ELR (cell line): ENCODE results near the gene RNF215.
A peak's percentile ranks its signal among the peaks of the same experiment; 100 is the strongest.

ENCODE experiments used
- DNase-seq: peaks from one replicate; pipeline ENCODE4 v3.0.0-alpha.2; 2015; ENCODE audit warnings: low read depth

The RNF215 gene

DNA sequence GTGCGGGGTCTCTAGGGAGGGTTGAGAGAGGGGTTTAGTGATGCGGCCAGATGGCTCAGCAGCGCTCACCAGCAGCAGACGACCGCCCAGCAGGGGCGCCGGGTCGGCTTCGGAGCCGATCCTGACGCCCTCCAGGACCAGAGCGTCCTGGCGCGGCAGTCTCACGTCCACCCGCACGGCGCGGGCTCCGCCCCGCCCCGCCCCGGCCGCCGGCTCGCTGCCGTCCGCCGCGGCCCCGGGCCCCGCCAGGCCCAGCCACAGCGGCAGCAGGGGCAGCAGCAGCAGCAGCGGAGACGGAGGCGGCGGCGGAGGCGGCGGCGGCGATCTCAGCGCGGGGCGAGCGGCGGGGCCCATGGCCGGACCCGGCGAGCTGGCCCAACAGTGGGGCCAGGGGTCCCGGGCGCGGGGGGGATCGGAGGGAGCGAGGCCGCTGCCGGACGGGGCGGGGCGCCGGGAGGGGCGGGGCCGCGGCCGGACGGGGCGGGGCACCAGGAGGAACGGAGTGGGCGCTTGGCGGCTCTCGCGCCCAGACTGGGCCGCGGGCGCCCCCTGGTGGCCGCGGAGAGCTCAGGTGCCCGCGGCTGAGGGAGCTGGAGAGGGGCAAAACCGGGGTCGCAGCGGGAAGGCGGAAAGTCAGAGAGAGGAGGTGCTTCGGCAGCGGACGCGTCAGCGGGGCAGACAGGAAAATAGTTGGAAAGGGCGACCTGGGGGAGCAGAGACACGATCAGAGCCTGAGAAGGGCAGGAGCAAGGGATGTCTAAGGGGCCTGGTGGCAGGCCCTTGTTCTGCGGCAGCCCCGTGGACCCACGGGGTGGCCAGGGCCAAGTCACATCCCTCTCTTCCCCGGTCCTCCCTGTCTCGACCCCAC, at the start of gene RNF215:
Gene RNF215 (minus strand): TSS at position 452 of the 868 bp plus-strand sequence. CDS start 98 bp downstream, at position 354.
- DNase-seq, result peak; percentile 80

DNA sequence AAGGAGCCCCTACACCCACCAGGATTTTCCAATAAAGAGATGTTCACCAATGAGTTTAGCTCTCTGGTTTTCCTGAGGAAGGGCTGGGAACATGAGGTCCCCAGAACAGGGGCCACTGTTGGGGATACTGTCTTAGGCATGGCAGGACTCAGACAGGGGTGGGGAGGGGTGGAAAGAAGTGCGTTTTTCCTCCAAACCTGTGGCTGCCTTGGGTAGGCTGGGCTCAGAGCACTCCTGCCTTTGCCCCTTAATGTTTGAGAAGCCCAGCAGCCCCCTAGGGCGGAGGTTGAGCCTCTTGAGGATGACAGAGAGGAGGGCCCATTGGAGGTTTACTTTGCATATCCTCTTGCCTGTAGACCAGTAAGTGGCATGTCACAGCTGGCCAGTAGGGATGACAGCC, 49.0 kb upstream of the RNF215 start:
- no peak for DNase-seq

DNA sequence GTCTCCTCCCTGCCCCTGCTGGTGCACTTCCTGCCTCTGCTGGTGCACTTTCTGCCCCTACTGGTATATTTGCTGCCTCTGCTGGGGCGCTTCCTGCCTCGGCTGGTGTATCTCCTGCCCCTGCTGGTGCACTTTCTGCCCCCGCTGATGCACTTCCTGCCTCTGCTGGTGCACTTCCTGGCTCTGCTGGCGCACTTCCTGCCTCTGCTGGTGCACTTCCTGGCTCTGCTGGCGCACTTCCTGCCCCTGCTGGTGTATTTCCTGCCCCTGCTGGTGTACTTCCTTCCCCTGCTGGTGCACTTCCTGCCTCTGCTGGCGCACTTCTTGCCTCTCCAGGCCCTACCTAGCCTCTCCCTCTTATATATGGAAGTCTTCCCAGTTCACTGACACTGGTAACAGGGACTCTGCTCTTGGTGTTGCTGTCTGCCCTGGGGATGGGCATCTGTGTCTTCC, 48.5 kb upstream of the RNF215 start:
- DNase-seq, result no peak

DNA sequence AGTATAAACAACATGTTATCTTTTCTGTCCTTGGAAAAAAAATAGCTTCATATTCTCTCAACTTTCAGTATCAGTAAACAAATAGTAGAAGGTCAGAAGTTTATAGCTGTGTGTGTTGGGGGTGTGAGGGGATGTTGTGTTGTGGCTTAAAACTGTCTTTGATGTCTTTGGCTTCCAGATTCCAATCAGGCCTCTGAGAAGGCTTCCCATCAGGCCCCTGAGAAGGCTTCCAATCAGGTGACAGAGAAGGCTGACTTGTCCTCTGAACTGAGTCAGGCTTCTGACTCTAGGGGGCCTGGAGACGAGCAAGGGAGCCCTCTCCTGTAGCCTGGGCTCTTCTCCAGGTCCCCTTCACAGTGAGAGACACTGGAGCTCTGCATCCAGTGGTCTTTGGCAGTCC, 47.6 kb upstream of the RNF215 start:
- no peak for DNase-seq

DNA sequence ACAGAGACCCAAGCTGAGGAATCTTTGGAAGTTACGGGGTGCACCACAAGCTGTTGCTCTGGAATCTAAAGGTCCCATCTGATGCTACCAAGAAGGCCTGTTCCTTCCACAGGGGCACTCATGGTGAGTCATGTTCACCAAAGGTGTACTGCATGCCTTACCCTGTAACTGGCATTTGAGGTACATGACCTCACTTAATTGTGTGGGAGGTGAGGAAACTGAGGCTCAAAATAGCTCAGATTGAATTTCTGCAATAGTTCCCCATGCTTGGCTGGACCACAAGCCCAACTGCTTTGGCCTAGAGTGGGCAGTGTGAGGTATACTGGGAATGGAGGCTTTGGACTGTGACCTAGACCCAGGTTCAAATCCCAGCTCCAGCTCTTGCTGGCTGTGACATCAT, 46.6 kb upstream of the RNF215 start:
- DNase-seq, result no peak

DNA sequence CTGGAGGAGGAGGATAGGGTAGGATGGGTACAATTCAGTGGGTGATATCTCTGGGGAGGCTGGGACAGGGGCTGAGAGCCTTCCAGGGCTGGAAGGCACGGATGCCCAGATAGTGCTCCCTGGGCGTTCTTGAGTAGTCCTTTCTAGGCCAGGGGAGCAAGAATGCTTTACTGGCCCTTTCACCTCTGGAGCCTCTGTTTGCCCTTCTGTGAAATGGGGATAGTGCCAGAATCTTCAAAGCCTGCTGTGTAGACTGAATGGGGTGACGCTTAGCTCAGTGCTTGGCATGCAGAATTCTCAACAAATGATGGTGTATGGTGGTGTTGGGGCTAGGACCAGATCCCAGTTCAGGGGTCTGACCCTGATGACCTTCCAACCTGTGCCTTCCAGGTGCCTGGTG, 46.0 kb upstream of the RNF215 start:
- DNase-seq, result no peak

DNA sequence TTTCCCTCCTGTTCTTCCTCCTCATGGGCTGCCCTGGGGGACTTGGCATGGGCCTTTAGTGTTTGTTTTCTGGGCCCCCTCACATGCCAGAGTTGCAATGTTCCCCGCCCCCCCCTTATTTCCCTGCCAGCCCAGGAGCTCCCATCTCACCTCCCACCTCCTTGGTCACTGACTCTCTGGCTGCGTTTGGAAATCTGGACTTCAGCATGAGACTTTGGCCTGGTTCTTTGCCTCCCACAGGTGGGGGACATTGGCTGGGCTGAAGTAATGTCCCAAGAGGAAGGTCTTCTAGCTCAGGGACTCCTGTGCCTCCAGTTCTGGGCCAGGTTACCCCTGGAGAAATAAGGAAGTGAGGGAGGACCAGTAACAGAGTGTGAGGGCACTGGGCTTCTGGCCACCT, 45.3 kb upstream of the RNF215 start:
- DNase-seq, result no peak

DNA sequence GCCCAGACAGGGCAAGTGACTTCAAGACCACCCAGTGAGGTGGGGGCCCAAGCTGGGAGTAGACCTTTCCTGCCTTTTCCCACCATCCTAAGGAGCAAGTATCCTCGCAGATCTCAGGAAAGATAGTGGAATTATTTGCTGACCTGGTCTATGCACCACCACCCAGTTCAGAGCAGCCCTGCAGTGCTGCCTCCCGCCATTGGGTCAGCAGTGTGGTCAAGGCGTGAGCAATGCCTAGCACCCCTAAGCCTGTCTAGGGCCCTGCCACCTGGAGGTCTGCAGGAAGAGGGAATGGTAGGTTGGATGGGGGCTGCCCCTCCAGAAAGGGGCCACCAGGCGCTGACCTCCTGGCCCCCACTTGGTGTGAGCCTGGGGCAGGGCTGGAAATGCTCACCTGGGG, 44.9 kb upstream of the RNF215 start:
- no peak for DNase-seq

DNA sequence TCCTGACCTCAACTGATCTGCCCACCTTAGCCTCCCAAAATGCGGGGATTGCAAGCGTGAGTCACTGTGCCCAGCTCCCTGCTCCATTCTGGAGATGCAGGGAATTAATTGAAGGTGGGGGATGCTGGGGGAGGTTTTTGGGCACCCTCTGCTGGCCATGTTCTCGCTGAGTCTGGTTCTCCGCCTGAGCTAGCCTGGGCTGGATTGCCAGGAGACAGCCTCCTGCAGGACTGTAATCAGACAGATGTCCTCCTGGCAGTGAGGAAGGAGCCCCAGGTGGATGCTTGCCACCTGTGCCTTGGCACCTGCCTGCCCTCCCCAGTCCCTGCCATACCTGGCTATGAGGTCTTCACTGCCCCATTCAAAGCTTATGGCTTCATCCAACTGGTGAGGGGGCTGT, 43.7 kb upstream of the RNF215 start:
- DNase-seq, result no peak

DNA sequence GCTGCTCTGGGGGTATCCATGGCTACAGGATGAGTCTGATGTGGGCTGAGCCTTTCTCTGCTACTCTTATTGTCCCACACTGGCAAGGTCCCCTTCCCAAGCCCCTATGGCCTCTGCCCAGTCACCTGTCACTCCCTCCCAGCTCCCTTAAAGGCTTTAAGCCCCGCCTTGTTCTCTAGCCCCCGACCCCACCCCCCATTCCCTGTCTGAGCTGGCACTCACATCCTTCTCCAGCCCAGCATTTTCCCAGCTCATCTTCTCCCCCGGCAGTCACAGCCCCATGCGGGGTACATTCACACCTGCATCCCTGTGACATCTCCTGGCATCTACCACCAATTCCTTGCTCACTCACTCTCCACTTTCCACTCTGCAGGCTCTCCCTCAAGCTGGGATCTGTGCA, 42.7 kb upstream of the RNF215 start:
- no peak for DNase-seq

DNA sequence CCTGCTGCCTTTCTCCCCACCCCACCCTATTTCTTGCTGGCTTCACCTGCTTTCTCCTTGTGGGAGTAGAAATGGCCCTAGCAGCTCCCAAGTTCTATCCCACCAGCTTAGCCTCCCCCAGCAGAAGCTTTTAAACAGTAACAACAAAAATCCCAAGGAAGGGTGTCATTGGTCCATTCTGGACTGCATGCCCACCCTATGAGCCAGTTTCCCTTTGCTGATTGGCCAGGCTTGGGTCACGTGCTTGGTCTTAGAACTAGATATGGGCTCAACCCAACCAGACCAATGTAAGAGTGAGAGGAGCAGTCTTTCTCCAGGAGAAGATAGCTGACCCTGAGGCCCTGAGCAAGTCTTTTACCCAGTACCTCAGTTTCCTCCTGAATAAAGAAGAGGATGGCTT, 40.7 kb upstream of the RNF215 start:
- DNase-seq, result peak; percentile 32

DNA sequence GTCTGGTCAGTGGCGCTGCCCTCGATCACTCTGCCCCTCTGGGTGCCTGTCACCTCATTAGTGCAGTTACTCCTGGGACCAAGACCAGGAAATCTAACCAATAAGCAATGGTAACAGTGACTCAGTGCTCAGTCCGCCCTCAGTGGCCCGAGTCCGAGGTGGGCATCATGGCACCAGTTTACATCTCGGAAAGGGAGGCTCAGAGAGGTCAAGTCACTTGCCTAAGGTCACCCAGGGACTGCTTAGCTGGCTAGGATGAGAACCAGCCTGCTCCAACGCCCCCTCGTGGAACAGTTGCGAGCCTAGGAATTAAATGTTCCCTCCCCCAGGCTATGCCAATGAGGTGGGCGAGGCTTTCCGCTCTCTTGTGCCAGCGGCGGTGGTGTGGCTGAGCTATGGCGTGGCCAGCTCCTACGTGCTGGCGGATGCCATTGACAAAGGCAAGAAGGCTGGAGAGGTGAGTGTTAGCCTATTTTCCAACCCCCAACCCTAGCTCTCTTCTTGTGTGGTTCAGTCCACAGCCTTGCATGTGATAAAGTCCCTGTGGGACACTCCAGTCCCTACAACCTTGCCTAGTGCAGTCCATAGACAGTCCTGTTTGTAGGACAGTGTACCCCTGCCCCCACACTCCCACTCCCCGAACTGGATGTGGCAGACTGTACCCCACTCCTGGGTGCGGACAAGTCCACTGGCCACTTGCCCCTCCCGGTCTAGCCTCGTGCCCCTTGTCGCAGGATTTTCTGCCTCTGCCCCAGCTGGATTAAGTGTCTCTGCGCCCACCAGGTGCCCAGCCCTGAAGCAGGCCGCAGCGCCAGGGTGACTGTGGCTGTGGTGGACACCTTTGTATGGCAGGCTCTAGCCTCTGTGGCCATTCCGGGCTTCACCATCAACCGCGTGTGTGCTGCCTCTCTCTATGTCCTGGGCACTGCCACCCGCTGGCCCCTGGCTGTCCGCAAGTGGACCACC, 39.5 kb upstream of the RNF215 start:
- DNase-seq, result peak; percentile 88

DNA sequence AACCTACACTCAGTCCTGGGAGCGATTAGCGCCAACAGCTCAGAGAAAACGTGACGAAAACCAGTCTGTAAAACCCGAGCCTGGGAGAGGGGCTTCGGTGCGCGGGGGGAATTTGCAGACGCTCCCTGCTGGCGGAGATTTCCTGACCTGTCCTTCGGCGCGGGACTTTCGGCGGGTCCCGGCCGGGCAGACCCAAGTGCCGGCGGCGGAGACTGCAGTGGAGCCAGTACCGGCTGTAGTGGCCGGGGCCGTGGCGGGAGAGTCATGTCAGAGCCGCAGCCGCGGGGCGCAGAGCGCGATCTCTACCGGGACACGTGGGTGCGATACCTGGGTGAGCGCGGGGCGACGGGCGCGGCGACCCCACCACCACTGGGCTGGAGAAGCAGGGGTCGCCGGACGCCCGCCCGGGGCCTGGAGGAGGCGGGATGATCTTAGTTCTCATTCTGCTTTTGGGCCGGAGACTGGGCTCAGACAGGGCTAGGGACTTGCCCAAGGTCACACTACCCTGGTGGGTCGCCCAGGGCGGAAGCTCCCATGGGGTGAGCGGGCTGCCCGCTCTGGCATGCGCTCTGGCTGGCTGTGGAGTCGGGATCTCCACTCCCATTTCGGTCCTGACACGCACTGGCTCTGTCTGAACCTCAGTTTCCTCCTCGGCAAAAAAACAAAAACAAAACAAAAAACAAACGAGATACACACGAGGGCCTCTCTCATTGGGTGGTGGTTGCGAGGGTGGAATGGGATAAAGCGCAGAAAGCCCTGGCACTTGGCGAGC, 38.6 kb upstream of the RNF215 start, which contains the start of gene MTFP1:
Gene MTFP1 (plus strand): TSS at position 153 of the 772 bp plus-strand sequence. CDS start 112 bp downstream, at position 265.
- peak; percentile 85 for DNase-seq

DNA sequence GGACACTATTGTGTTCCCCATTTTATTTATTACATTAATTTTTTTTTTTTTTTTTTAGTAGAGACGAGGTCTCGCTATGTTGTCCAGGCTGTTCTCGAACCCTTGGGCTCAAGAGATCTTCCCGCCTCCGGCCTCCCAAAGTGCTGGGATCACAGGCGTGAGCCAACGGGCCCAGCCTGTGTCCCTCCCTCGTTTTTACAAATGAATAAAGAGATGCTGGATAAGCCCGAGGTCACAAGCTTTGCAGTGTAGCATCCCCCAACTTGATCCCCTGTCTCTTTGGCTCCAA, 38.1 kb upstream of the RNF215 start:
- DNase-seq, result no peak

DNA sequence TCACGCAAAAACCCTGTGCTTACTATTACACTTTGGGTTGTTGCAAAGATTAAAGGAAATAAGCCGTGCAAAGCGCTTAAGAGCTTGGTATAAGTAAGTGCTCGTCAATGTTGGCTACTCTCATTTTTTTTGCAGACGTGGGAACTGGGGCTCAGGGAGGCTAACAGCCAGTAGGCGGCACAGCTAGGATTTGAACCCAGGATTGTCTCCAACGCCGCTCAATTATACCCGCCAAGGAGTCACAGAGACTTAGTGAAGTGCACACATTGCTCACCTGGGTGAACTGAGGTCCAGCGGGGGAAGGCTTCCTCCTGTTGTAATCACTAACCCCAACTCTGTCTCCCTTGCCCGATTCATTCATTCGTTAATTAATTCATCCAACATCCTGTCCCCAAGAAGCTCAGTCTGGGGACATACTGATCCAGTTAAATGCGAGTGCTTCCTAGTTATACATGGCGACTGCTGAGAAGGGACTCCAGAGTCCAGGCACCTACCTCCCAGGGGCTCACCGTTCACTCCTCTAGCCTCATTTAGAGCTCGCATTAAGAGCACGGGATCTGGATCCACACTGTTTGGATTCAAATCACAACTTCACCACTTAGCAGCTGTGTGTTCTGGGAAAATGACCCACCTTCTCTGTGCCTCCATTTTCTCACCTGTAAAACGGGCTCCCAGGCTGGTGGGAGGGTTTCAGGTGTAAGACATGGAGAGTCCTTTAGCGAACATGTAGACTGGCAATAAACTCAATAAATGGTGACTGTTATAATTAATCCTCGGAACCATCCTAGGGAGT, 37.5 kb upstream of the RNF215 start:
- peak; percentile 45 for DNase-seq

DNA sequence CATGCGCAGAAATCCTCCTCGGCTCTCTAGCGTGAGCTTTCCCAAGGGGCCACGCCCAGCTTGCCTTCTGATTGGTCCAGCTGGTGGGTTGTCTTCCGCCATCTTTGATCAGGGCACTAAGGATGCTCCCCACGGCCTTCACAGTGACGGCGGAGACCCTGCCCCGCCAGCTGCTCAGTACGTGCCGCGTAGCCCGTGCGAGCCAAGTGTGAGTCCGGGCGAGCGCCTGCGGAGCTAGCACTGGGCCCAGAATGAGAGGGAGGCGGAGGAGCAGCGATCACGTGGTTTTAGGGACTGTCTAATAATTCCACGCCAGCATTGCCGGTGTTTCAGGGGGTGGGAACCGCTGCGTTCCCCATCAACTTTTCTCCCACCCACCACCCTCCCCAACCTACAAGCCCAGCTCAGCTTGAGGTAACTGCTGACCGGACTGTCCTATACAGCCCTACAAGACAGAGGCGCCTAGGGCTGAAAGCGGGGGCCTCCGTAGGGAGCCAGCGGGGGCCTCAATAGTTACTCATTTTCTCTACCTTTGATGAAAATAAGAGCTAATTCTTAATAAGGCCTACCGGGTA, 36.8 kb upstream of the RNF215 start:
- peak; percentile 100 for DNase-seq

DNA sequence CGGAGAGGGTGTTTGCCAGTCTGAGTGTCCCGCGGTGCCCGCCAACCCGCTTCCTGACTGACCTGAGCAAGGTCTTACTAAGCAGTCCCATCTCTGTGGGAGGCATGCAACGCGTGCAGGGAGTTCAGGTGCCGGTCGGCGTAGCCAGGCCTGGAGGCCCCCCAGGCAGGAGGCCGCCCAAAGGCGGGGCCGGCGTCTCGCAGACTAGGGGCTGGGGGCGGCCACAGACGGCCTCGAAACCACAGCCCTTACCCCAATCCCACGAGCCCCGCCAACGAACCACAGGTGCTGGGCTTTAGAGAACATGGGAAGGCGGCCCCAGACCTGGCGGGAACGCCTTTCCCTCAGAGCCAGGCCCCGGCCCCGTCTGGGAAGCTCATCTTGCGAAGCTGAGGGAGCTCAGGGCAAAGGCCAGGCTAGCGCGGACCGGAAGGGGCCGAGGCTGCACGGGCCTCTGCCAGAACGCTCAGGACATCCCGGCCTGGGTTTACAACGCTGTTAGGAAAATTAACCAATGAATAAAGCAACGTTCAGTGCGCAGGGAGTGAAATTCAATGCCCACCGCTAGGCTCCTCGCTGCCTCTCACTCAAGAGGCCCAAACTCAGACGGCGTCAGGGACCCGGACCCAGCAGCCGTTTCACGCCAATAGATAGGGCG, 36.2 kb upstream of the RNF215 start:
- no peak for DNase-seq

DNA sequence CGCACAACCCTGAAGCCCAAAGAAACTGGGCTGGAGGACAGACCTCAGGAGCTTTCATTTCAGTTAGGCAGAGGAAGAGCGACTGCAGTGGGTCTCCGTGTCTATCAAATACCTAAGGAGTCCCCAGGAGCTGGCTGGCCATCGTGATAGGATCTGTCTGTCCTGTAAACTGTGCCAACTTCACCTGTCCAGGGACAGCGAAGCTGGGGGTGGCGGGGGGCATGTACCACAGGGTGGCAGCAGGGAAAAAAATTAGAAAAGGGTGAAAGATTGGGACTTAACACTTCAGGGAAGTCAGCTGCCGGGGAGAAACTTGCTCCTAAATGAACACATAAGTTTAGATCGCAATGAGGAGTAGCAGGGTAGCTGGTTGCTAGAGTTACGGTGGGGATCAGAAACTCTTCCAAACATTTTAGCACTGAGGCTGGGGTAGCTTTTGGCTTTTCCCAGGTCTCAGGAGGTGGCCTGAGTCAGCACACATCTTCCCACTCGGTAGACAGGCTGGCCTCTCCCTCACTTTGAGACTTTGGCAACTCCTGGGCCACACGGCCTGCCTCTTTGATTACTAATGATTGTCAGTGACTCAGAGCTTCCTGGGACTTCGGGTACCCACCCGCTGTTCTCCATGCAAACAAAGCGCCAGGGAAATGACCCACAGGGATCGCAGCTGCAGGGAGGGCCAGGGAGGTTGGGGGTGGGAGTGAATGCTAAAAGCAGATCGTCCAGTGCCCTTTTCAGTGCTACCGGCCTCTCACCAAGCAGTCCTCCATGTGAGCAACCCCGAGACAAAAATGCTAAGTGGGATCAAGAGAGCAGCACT, 35.5 kb upstream of the RNF215 start:
- peak; percentile 99 for DNase-seq

DNA sequence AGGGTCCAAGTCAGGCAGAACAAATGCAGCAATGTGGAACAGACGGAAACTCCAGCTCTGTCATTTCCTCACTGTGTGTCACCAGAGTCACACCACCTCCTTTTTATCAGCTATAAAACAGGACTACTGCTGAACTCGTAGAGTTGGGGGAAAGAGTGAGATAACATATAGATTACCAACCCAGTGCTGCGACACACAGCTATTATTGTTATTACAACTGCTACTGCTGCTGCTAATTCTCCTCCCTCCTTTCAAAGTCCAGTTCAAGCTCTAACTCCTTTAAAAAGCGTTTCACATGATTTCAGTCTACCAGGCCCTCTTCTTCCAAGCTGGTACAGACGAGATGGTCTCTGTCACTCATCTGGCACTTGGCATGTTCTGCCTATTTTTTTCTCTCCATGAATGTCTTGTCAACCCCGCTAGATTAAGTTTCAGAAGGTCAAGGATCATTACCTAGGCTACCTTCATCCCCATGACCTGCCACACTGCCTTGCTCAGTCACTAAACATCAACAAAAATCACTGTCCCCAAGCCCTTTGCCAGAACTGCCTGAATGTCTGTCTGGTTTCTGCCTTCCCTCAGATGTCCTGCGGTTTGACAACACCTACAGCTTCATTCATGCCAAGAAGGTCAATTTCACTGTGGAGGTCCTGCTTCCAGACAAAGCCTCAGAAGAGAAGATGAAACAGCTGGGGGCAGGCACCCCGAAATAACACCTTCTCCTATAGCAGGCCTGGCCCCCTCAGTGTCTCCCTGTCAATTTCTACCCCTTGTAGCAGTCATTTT, 34.7 kb upstream of the RNF215 start:
- DNase-seq, result peak; percentile 50
